Psoas muscle (tissue), 8 donors: ENCODE measurements around the gene BMS1. TPM values are rescaled to one million over a fixed set of nuclear protein-coding genes. Genes with fewer than 3 reads are reported as not detected.
"Not testable (repeated sequence)": the region's sequence is repeated elsewhere in the genome, so short reads cannot be mapped to it uniquely, and the experiment has no call there.

Experiments used
- ATAC-seq, 4 donors: fragments of 200-7000 bp; cut with Tn5 transposase; one replicate each; pipeline ENCODE4 v1.9.1; 2020; ENCODE audit warnings: moderate library complexity in 3 of 4, mild to moderate bottlenecking in 2 of 4
- DNase-seq, 2 donors: peaks; one replicate each; pipeline ENCODE4 v3.0.0-alpha.2; 2020
- H3K27ac ChIP-seq: fragments of 200-600 bp; one replicate; pipeline ENCODE4 v1.8.0; 2022
- H3K27me3 ChIP-seq, 3 donors: fragments of 200-600 bp in 1 of 3; one replicate each; pipeline versions ENCODE4 v1.6.1 to v1.8.0; 2013 to 2022; ENCODE audit warnings: low read length in 2 of 3, mild to moderate bottlenecking in 2 of 3, moderate library complexity in 1 of 3; ENCODE audit not compliant: insufficient read depth in 3 of 3
- H3K36me3 ChIP-seq, 2 donors: fragments of 200-600 bp in 1 of 2; one replicate each; pipeline versions ENCODE4 v1.6.1 to v1.8.0; 2013 to 2022; ENCODE audit warnings: low read depth in 1 of 2, mild to moderate bottlenecking in 1 of 2, moderate library complexity in 1 of 2; ENCODE audit not compliant: insufficient read depth in 1 of 2
- H3K4me1 ChIP-seq: fragments of 200-600 bp; one replicate; pipeline ENCODE4 v1.8.0; 2022
- H3K4me3 ChIP-seq: fragments of 200-600 bp; one replicate; pipeline ENCODE4 v1.8.0; 2022; ENCODE audit warnings: mild to moderate bottlenecking
- H3K9me3 ChIP-seq: fragments of 200-600 bp; one replicate; pipeline ENCODE4 v1.8.0; 2022
- WGBS, 3 donors: extraction: QIAGEN DNeasy Blood & Tissue Kit; methylation state at CpG; one replicate each; pipeline versions ENCODE4 v1.1.6 to v1.1.7; 2013; 5-methylcytosine and 5-hydroxymethylcytosine counted together
- intact Hi-C, 2 donors: fragments of 100-400 bp; cut with DNase I; formaldehyde crosslinking; loops; one replicate each; pipeline versions ENCODE4 v1.11.0 to v1.14.2; 2022
- polyA plus RNA-seq, 3 donors: library from polyadenylated mRNA; stranded (reverse); fragments of 200-250 nt; gene quantifications; one replicate each; pipeline ENCODE4 v1.2.3, GENCODE V29; 2013
- total RNA-seq, 4 donors: library from RNA; stranded (reverse); fragmentation: NEBNext Ultra II Directional in 2 of 4; extraction: Animal tissue kit (Norgen Biotek cat#: 25700) in 2 of 4; gene quantifications; one replicate each; pipeline versions ENCODE4 v1.2.1 to v1.2.4, GENCODE V29; 2021 to 2023
- TF ChIP-seq, protein P1 (sequence below): fragments of 200-600 bp; IDR thresholded peaks from one replicate; pipeline ENCODE4 v1.8.0; 2022; ENCODE audit warnings: antibody characterized with exemption
- donor health status: healthy with polysubstance abuse.
- donor health status: DM: no; HTN: no; CAD: no; lungs with moderate emphysema.
- donor health status: Bipolar disorder and iron deficiency.
- donor health status: healthy.
- donor health status: DM: yes; HTN: yes; CAD: no.
- donor health status: DM: no; HTN: no; CAD: no.
- donor health status: DM: no; HTN: no; CAD: no.
- donor health status: DM: yes; HTN: yes; CAD: no.

BMS1 gene
- total and polyA plus RNA-seq, 7 donors: 13.1 to 30.2 (median 23.2) TPM

DNA sequence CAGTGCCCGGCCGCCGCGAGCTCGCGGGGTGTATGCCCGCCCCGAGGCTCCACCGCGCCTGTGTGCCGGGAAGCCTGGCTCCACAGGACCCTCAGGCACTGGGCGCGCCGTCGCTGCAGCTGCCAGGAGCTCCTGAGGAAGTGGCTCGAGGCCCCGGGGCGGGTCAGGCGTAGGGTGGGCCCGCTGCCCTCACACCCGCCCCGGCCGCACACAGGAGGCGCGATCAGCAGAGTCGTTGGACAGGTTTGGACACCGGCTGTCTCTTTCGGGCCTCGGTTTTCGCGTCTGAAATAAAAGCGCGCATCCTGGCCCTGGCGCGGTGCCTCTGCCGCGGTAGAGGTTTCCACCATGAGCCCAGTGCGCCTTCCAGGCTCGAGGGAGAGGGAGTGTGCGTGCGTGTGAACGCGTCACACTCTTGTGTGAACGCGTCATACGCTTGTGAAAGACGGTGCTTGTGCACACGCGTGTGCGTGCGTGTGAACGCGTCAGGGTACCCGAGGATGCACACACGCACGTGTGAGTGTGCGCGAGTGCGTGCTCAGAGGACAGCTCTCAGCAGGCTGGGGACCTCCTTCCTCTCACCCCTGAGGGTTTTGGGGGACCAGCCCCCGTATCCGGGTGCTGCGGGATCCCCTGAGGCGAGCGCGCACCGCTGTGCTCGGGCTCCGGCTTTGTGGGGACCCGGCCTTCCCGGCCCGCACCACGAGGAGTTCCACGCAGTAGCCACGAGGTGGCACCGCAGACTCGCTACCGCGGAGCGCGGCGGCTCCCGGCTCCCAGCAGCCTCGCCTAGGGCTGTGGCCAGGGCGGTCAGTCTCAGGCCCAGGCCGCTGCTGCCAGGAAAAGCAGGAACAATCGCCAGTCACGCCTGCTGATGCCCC is 83.8 kb downstream of the BMS1 start:
- WGBS, 3 donors: 2 to 7% (median 4%) methylated on average over 71 to 87 of the region's 87 CpGs
- ATAC-seq (peak; percentile 100), DNase-seq (peak; percentile 81 to 92)
- Histone ChIP-seq H3K36me3 (no peaks in the 10 kb centered on the region), H3K9me3 (no peaks in the 10 kb centered on the region), H3K4me1 (no peaks in the 10 kb centered on the region), H3K27ac (no peak overlapping the region), H3K4me3 (peak overlapping the region; percentile 51), H3K27me3 (peaks cover 0 to 11% (median 3%) of the 10 kb centered on the region in 3 donors)
- TF ChIP-seq, protein P1, sequence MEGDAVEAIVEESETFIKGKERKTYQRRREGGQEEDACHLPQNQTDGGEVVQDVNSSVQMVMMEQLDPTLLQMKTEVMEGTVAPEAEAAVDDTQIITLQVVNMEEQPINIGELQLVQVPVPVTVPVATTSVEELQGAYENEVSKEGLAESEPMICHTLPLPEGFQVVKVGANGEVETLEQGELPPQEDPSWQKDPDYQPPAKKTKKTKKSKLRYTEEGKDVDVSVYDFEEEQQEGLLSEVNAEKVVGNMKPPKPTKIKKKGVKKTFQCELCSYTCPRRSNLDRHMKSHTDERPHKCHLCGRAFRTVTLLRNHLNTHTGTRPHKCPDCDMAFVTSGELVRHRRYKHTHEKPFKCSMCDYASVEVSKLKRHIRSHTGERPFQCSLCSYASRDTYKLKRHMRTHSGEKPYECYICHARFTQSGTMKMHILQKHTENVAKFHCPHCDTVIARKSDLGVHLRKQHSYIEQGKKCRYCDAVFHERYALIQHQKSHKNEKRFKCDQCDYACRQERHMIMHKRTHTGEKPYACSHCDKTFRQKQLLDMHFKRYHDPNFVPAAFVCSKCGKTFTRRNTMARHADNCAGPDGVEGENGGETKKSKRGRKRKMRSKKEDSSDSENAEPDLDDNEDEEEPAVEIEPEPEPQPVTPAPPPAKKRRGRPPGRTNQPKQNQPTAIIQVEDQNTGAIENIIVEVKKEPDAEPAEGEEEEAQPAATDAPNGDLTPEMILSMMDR: peak; percentile 82
- intact Hi-C loops: loop anchor here (1.0 to 2.0 kb wide), 3 partner anchors 238 to 596 kb away; no protein-coding TSS in a partner anchor

DNA sequence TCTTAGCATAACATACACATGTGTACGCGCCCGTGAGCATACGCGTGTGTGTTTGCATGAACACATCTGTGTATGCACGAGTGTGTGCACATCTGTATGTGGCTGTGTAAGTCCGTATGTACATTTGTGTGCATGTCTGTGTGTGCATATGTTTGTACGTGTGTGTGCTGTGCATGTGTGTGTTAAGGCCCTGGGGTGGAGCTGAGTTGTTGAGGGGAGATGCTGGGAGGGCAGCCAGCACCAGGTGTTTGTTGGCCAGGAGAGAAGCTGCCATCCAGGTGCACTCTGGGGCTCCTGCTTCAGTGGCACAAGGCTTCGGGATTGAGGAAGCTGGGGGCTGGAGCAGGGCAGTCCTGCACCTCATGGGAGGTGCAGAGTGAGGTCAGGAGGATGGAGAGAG is 85.0 kb downstream of the BMS1 start:
- Histone ChIP-seq H3K4me3 (no peak overlapping the region), H3K9me3 (no peaks in the 10 kb centered on the region), H3K36me3 (no peaks in the 10 kb centered on the region), H3K4me1 (no peaks in the 10 kb centered on the region), H3K27me3 (peaks cover 0 to 11% (median 3%) of the 10 kb centered on the region in 3 donors), H3K27ac (no peak overlapping the region)
- ATAC-seq (no peak), DNase-seq (no peak)
- intact Hi-C loops: loop anchor here (2.0 kb wide), 2 partner anchors 237 to 595 kb away; no protein-coding TSS in a partner anchor
- TF ChIP-seq, protein P1: no peak
- WGBS, 3 donors: 91 to 95% (median 94%) methylated on average over 9 of the region's 9 CpGs

DNA sequence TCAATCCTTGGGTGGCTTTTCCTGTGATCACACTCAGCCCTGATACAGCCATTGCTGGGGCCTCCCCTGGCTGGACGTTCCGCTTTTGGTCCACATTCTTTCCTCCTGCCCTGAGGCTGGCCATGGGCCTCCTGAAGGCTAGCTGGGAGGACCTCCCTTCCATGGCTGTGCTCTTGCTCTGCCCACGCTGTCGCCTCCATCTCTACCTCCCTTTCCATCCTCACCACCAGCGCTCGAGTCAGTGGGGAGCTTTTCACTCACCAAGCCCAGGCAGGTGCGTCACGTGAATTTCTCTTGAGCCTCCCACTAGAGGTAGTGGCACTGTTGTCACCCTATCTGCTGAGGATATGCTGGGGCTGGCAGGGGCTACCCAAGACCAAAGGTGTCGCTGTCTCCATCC is 85.9 kb downstream of the BMS1 start:
- 90 to 97% (median 92%) methylated on average over 9 of the region's 9 CpGs for WGBS, 3 donors
- Histone ChIP-seq H3K27ac (no peak overlapping the region), H3K4me3 (no peak overlapping the region), H3K9me3 (no peaks in the 10 kb centered on the region), H3K27me3 (peaks cover 0 to 11% (median 3%) of the 10 kb centered on the region in 3 donors), H3K36me3 (no peaks in the 10 kb centered on the region), H3K4me1 (no peaks in the 10 kb centered on the region)
- DNase-seq (no peak), ATAC-seq (no peak)
- TF ChIP-seq, protein P1: no peak
- intact Hi-C loops: no loop called here

DNA sequence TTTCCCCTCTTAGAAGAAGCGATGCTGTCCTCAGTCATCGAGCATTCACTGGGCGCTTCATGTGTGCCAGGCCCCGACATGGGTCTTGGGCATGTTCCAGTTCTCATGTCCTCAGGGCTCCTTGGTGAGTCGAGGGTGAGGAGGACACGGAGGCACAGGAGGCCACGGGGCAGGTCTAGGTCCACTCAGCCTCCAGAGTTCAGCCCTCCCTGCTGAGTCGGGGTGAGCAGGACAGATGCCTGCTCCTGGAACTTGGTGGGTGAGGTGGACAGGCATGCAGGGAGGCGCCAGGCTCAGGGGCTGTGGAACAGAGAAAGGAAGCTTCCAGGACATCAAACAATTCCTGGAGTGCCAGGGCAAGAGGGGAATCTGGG is 87.4 kb downstream of the BMS1 start:
- TF ChIP-seq, protein P1: no peak

DNA sequence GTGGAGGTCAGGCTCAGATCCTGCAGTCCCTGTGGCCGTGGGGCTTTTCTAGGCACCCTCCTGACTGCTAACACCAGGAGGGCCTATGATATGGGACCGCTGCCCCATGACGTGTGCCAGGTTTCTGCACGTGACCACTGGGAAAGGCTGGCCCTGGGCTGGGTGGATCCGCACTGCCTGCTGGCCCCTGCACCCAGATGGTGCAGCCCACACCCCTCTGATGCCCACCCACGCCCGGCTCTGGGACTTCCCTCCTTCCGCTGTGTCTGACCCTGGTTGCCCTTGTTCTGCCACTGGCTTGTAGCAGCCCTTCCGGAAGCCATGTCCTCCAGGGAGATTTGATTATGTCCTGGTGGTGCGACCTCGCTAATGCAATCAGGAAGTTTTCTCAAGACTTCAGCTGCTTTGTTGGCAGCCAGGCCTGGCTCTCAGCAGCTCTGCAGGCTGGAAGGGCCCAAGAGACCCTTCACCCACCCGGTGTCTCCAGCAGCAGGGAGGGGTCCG is 88.6 kb downstream of the BMS1 start:
- H3K4me3 ChIP-seq, H3K27me3 ChIP-seq, H3K27ac ChIP-seq, H3K9me3 ChIP-seq, H3K36me3 ChIP-seq, ATAC-seq, H3K4me1 ChIP-seq, intact Hi-C loops: not testable (repeated sequence)
- peak in 1 of 2 donors; percentile 71 for DNase-seq
- 30 to 37% (median 32%) methylated on average over 11 to 13 of the region's 13 CpGs for WGBS, 3 donors

More for the DNA sequence above, 87.4 kb downstream of the BMS1 start:
- no peaks in the 10 kb centered on the region for H3K9me3 ChIP-seq
- H3K36me3 ChIP-seq: no peaks in the 10 kb centered on the region
- no peak overlapping the region for H3K4me3 ChIP-seq
- DNase-seq (no peak), ATAC-seq (no peak)
- no peaks in the 10 kb centered on the region for H3K4me1 ChIP-seq
- H3K27me3 ChIP-seq: peaks cover 0 to 11% (median 2%) of the 10 kb centered on the region in 3 donors
- intact Hi-C loops: no loop called here
- 63 to 81% (median 66%) methylated on average over 9 of the region's 9 CpGs for WGBS, 3 donors
- H3K27ac ChIP-seq: no peak overlapping the region
